Activated CD8-positive, alpha-beta memory T cell treated with anti-CD3 and anti-CD28 coated beads for 48 hours (primary cell): ENCODE measurements around the gene MIX23.

ENCODE experiments used
- DNase-seq, 3 experiments: peaks; one replicate each; pipeline ENCODE4 v3.0.0-alpha.2; 2020; ENCODE audit warnings: low read depth in 2 of 3, low spot score in 2 of 3

MIX23 gene

GRCh38 chr3:122353215-122353614 lies 29.8 kb downstream of the MIX23 start:
- no peak for DNase-seq

GRCh38 chr3:122351612-122352011 lies 31.4 kb downstream of the MIX23 start:
- DNase-seq = no peak

- DNase-seq = no peak
These were observed 32.1 kb downstream of the MIX23 start for GRCh38 chr3:122350814-122351418.

- no peak for DNase-seq
These were observed 33.9 kb downstream of the MIX23 start for GRCh38 chr3:122349171-122349570.

- no peak for DNase-seq
These were observed 39.4 kb downstream of the MIX23 start for GRCh38 chr3:122343654-122344053.

GRCh38 chr3:122342803-122343202 lies 40.2 kb downstream of the MIX23 start:
- no peak for DNase-seq

GRCh38 chr3:122332551-122332950 lies 50.5 kb downstream of the MIX23 start:
- DNase-seq = no peak

- DNase-seq = no peak
These were observed 51.1 kb downstream of the MIX23 start for GRCh38 chr3:122331886-122332285.

GRCh38 chr3:122325769-122326168 lies 57.3 kb downstream of the MIX23 start:
- DNase-seq = no peak

GRCh38 chr3:122324871-122325323 lies 58.1 kb downstream of the MIX23 start, which contains the start of gene CSTA:
CSTA (plus strand) TSS chr3:122325248; CDS start chr3:122325293, 45 bp downstream.
- no peak for DNase-seq

- no peak for DNase-seq
These were observed 60.6 kb downstream of the MIX23 start for GRCh38 chr3:122322095-122323075.

GRCh38 chr3:122318620-122319019 lies 64.4 kb downstream of the MIX23 start:
- no peak for DNase-seq

- no peak for DNase-seq
These were observed 66.7 kb downstream of the MIX23 start for GRCh38 chr3:122316368-122316767.

GRCh38 chr3:122315619-122316018 lies 67.4 kb downstream of the MIX23 start:
- no peak for DNase-seq

GRCh38 chr3:122314228-122314876 lies 68.7 kb downstream of the MIX23 start:
- DNase-seq = no peak

- DNase-seq = no peak
These were observed 69.8 kb downstream of the MIX23 start for GRCh38 chr3:122313281-122313680.

GRCh38 chr3:122312826-122313225 lies 70.2 kb downstream of the MIX23 start:
- no peak for DNase-seq

- DNase-seq = no peak
These were observed 72.7 kb downstream of the MIX23 start for GRCh38 chr3:122310361-122310760.
